Type B pancreatic cell (in vitro differentiated cells): ENCODE results near the gene KRT77. TPM values are rescaled to one million over a fixed set of nuclear protein-coding genes. Genes with fewer than 3 reads are reported as not detected.

Source experiments
- DNase-seq: peaks from one replicate; pipeline ENCODE4 v3.0.0; 2021; ENCODE audit warnings: mixed read lengths; ENCODE audit not compliant: unreplicated experiment; ENCODE audit errors: extremely low spot score
- H3K27ac Mint-ChIP-seq: 2 replicates; pipeline ENCODE4 v1.8.0; 2021; ENCODE audit warnings: mild to moderate bottlenecking, mixed read lengths
- H3K27me3 Mint-ChIP-seq: 2 replicates; pipeline ENCODE4 v1.8.0; 2021; ENCODE audit warnings: mixed read lengths
- H3K36me3 Mint-ChIP-seq: 2 replicates; pipeline ENCODE4 v1.8.0; 2021; ENCODE audit warnings: mixed read lengths
- H3K4me1 Mint-ChIP-seq: one replicate; pipeline ENCODE4 v1.8.0; 2021; ENCODE audit warnings: mixed read lengths; ENCODE audit not compliant: unreplicated experiment
- H3K4me3 Mint-ChIP-seq: 2 replicates; pipeline ENCODE4 v1.8.0; 2021; ENCODE audit warnings: mild to moderate bottlenecking, mixed read lengths
- H3K9me3 Mint-ChIP-seq: 2 replicates; pipeline ENCODE4 v1.8.0; 2021; ENCODE audit warnings: mixed read lengths
- total RNA-seq: library from RNA; stranded (reverse); gene quantifications from 2 replicates; pipeline ENCODE4 v1.2.1, GENCODE V29; 2021; ENCODE audit warnings: low replicate concordance
- TF ChIP-seq, protein P1 (sequence below): fragments of 200-600 bp; sonication (generic); conservative IDR thresholded peaks from 2 replicates; pipeline ENCODE4 v1.5.0; 2021; ENCODE audit warnings: antibody characterized with exemption, mild to moderate bottlenecking

The KRT77 gene
- total RNA-seq, 1 donor from 2014 or later, result 0.27 TPM

DNA sequence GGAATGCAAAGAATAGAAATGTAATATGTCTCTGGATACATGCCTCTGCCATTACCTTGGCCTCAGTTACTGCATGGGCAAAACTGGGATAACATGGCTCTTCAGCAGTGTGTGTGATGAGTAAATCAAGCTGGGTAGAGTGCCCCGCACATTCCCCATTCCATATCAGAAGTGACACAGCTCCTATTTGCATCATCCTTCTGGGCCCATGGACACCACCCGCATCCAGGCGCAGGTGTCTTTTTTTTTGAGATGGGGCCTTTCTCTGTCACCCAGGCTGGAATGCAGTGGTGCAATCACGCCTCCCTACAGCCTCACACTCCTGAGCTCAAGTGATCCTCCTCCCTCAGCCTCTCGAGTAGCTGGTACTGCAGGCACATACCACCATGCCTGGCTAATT lies 42.2 kb upstream of the KRT77 start:
- peaks cover 65% of the 10 kb centered on the region for H3K27me3 Mint-ChIP-seq
- H3K36me3 Mint-ChIP-seq, result no peaks in the 10 kb centered on the region
- TF ChIP-seq, protein P1, sequence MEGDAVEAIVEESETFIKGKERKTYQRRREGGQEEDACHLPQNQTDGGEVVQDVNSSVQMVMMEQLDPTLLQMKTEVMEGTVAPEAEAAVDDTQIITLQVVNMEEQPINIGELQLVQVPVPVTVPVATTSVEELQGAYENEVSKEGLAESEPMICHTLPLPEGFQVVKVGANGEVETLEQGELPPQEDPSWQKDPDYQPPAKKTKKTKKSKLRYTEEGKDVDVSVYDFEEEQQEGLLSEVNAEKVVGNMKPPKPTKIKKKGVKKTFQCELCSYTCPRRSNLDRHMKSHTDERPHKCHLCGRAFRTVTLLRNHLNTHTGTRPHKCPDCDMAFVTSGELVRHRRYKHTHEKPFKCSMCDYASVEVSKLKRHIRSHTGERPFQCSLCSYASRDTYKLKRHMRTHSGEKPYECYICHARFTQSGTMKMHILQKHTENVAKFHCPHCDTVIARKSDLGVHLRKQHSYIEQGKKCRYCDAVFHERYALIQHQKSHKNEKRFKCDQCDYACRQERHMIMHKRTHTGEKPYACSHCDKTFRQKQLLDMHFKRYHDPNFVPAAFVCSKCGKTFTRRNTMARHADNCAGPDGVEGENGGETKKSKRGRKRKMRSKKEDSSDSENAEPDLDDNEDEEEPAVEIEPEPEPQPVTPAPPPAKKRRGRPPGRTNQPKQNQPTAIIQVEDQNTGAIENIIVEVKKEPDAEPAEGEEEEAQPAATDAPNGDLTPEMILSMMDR, result no peak
- H3K9me3 Mint-ChIP-seq, result no peaks in the 10 kb centered on the region
- no peak overlapping the region for H3K4me3 Mint-ChIP-seq
- DNase-seq, result no peak
- no peak overlapping the region for H3K27ac Mint-ChIP-seq
- H3K4me1 Mint-ChIP-seq, result no peaks in the 10 kb centered on the region

DNA sequence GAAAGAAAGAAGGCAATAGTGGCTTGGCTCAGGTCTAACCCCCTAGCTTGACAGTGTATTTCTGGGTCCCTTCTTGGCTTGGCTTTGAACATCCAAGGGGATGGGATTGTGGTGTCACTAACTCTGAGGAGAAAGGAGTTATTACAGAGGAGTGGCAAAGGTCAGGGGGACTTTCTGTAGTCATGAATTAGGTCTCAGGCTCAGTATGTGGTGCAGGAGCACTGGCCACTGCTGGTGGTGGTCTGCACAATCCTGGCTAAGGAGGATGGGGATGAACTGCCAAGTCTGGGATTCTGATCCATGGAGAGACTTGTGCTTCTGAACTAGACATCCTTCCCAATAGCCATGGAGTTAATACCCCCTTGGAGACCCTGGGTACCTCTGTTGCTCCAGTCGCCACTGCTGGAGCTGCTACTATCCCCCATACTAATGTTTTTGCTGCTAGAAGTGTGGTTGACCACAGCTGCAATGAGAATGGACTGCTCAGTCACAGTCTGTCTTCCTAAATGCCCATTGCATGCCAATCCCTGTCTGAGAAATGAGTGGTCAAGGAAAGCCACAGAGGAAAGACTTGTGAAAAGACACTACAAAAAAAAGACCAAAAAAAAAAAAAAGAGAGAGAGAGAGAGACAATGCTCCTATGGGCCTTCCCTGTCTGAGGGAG lies 41.3 kb upstream of the KRT77 start:
- TF ChIP-seq, protein P1, result no peak
- H3K27ac Mint-ChIP-seq, result no peak overlapping the region
- no peaks in the 10 kb centered on the region for H3K36me3 Mint-ChIP-seq
- no peak overlapping the region for H3K4me3 Mint-ChIP-seq
- no peaks in the 10 kb centered on the region for H3K9me3 Mint-ChIP-seq
- H3K4me1 Mint-ChIP-seq, result no peaks in the 10 kb centered on the region
- peaks cover 66% of the 10 kb centered on the region for H3K27me3 Mint-ChIP-seq
- no peak for DNase-seq

DNA sequence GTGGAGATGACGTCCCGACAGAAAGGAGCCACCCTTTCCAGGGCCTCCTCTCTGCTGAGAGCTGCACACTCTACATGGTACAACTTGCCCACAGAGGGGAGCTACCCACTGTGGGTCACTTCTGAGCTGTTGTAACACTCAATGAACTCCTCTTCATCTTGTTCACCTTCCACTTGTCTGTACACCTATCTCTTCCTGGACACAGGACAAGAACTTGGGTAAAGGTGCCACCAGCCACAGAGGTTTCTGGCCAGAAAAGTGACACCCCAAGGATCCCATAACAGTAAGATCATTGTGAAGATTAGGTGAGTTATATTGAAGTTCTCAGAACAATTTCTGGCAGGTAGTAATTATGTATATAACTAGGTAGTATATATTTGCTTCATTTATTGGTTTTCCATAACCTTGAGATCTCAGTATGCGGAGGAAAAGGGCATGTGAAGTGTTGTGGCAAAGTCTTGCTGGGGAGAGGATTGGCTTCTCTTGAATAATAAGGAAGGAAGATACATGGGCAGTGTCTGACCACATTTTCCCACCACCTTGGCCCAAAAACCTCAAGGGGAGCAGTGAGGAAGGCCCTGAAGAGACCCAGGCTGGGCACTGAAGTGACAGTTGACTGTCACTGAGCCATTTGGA lies 39.6 kb upstream of the KRT77 start:
- Mint-ChIP-seq H3K4me3 (no peak overlapping the region), H3K27me3 (peaks cover 55% of the 10 kb centered on the region), H3K27ac (no peak overlapping the region), H3K4me1 (no peaks in the 10 kb centered on the region), H3K36me3 (no peaks in the 10 kb centered on the region), H3K9me3 (no peaks in the 10 kb centered on the region)
- TF ChIP-seq, protein P1, result no peak
- no peak for DNase-seq

DNA sequence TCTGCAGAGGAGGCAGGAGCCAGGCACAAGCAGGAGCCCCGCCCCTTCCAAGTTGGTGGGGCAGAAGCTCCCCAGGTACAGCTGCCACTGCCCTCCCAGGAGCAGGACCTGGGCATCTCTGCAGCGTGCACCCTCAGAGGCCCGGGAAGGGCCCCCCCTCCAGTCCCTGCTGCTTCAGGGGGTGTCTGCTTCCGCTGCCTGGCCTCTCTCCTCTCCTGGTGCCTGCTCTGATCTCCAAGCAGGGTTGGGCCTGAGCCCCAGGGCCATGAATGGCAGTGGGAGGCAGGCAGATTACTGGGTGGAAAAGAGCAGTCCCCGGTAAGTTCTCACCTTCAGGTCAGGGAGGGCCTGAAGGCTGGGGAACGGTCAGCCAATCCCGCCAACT lies 38.9 kb upstream of the KRT77 start:
- H3K27me3 Mint-ChIP-seq, result peaks cover 55% of the 10 kb centered on the region
- no peaks in the 10 kb centered on the region for H3K9me3 Mint-ChIP-seq
- TF ChIP-seq, protein P1, result no peak
- H3K4me1 Mint-ChIP-seq, result no peaks in the 10 kb centered on the region
- H3K27ac Mint-ChIP-seq, result no peak overlapping the region
- H3K36me3 Mint-ChIP-seq, result no peaks in the 10 kb centered on the region
- DNase-seq, result no peak
- H3K4me3 Mint-ChIP-seq, result no peak overlapping the region

DNA sequence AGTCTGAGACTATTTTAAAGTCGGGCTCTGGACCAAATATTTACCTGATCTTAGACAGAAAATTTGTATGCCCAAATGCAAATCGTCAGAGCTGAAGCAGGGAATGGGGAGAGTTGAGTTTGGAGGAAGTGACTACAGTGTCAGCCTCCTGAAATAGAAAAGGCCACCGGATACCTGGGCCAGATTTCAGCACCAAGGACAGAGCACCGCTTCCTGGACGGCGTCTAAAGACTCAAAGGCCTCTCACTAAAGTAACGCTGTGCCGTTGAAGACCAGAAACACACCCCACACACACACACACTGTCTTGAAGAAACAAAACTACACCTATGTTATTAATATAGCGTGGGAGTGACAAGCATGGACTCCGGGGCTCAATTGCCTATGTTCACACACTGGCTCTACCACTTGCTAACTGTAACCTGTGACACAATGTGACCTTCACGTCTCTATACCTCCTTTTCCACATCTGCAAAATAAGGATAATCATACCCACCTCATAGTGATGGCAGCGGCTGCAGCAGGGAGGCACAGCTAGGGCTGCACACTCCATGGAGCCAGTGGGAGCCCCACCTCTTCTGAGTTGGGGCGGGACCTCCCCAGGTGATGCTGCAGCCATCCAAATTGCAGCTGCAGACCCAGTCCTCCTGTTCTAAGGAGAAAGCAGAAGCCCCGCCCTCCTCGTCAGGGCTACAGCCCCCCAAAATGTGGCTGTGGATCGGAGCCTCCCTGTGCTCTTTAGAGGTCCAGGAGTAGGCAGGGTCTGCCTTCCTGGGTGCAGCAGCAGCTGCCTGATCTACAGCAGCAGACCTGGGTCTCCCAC lies 38.3 kb upstream of the KRT77 start:
- Mint-ChIP-seq H3K27ac (no peak overlapping the region), H3K4me3 (no peak overlapping the region), H3K4me1 (no peaks in the 10 kb centered on the region), H3K9me3 (no peaks in the 10 kb centered on the region), H3K27me3 (peaks cover 52% of the 10 kb centered on the region), H3K36me3 (no peaks in the 10 kb centered on the region)
- TF ChIP-seq, protein P1, result no peak
- DNase-seq, result peak; percentile 80
